ENCODE measurements around the gene CMIP.

DNA sequence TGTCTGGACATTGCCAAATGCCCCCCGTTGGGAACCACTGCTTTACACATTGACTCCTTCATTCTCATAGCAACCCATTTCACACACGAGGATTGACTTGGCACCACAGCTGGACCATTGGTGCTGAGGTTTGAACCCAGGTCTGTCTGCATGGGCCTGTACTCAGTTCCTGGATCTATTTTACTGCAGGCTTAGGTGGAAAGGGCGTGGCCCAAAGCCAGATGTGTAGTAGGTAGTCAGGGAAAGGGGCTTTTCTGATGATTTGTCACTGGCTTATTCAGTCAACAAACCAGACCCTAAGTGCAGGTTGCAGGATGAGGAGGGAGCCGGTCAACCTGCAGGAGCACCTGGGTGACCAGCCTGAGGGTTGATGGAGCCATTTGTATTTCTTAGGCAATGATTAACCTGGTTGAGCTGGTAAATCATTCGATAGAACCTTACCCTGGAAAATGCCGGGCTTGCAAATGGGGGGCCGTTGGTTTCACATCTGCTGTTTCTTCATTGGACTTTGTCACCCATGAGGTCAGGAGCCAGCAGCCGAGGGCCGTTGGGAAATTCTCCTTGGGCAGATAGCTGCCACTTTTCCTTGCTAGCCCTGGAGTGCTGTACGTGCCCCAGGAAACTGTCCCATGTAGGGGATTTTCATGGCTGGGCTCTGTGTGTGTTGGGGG lies 104.4 kb downstream of the CMIP start:
- TF ChIP-seq CTCF (IDR thresholded peaks at IDR 0.05) (peak in 1 of 6 experiments; percentile 2), POLR2A (IDR thresholded peaks at IDR 0.05) (peak in 1 of 2 donors; percentile 8)

All from Peyer's patch (tissue), 4 donors.